Measurements from ENCODE around the gene CDR2L.
A peak's percentile ranks its signal among the peaks of the same experiment; 100 is the strongest.
"Not testable (repeated sequence)": the region's sequence is repeated elsewhere in the genome, so short reads cannot be mapped to it uniquely, and the experiment has no call there.

Gene CDR2L

GRCh38 chr17:75032720-75033280, 45.4 kb downstream of the CDR2L start:
- Mint-ChIP-seq H3K27me3 (no peaks in the 10 kb centered on the region), H3K36me3 (peaks cover 5% of the 10 kb centered on the region), H3K4me1 (peaks cover 36% of the 10 kb centered on the region), H3K4me3 (peak overlapping the region; percentile 74), H3K9me3 (peaks cover 3% of the 10 kb centered on the region), H3K27ac (peak overlapping the region; percentile 14)
- ATAC-seq: no peak

DNA sequence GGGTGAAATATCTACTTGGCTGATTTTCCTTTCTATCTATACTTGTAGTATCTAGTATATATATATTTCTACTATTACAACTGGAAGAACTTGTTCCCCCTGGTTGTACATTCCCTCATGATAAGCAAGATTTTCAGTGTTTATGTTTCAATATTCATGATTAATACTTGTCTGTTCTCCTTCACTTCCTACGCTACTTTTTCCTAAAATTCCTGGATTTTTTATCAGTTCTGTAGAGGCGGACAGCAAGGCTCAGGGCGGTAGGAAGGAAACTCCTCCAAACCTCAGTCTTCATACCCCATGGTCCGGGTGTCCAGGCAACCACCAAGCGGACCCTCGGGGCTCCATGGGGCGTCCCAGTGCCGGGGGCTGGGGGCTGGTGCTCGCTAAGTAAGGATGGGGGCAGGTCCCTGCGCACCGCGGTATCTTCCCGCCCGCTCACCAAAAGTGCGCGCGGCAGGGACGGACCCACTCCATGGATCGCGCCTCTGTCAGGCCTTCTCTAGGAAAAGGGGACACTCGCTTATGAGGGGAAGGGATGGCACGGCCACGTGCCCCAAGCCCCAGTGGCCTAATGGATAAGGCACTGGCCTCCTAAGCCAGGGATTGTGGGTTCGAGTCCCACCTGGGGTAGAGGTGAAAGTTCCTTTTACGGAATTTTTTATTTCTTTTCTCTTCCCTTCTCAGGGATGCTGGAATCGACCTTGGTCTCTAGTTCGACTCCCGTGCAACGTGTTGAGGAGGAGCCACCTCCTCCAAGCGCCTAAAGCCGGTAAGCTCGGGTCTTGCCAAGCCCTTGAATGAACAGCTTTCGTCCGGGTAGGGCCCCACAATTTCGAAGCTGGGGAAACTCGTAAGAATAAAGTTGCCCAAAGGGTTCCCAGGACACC, 46.2 kb downstream of the CDR2L start:
- Mint-ChIP-seq H3K36me3 (peaks cover 9% of the 10 kb centered on the region), H3K9me3 (peaks cover 3% of the 10 kb centered on the region), H3K27me3 (no peaks in the 10 kb centered on the region), H3K4me1 (peaks cover 36% of the 10 kb centered on the region), H3K27ac (peak overlapping the region; percentile 88), H3K4me3 (peak overlapping the region; percentile 88)
- ATAC-seq: peak; percentile 68

DNA sequence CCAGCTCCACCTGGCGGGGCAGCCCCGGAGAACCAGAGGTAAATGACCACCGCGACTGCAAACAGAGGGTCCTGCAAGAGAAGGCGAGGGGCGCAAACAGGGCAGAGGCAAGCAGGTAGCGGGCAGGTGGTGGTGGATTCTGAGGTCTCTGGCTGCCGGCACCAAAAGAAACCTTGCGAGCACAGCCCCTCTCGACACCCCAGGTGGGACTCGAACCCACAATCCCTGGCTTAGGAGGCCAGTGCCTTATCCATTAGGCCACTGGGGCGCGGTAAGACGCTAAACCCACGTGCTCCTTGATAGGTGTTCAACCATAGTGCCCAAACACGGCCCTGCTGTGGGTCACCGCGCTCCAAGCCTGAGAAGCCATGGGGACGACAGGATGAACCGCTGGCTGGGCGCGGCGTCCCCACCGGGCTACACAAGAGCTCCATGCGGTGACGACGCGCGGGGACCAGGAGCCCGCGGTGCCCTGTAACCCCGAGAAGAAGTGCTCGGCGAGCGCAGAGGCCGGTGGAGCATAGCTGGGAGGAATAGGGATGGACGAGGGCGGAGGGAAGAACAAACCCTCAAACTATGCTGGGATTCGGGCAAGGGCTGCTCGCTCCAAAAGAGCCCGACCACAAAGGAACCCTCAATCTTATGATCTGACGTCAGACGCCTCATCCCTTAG, 46.9 kb downstream of the CDR2L start:
- H3K27ac Mint-ChIP-seq: peak overlapping the region; percentile 88
- H3K4me1 Mint-ChIP-seq: peaks cover 36% of the 10 kb centered on the region
- no peaks in the 10 kb centered on the region for H3K27me3 Mint-ChIP-seq
- peaks cover 3% of the 10 kb centered on the region for H3K9me3 Mint-ChIP-seq
- ATAC-seq: peak; percentile 84
- peak overlapping the region; percentile 88 for H3K4me3 Mint-ChIP-seq
- H3K36me3 Mint-ChIP-seq: peaks cover 15% of the 10 kb centered on the region

- no peak for ATAC-seq
- Mint-ChIP-seq H3K27me3 (no peaks in the 10 kb centered on the region), H3K9me3 (no peaks in the 10 kb centered on the region), H3K4me1 (peaks cover 36% of the 10 kb centered on the region), H3K27ac (no peak overlapping the region), H3K36me3 (peaks cover 37% of the 10 kb centered on the region), H3K4me3 (no peak overlapping the region)
Observed at GRCh38 chr17:75036643-75037268, 49.3 kb downstream of the CDR2L start.

GRCh38 chr17:75039238-75039637, 51.8 kb downstream of the CDR2L start:
- no peak overlapping the region for H3K4me3 Mint-ChIP-seq
- no peaks in the 10 kb centered on the region for H3K27me3 Mint-ChIP-seq
- no peak overlapping the region for H3K27ac Mint-ChIP-seq
- ATAC-seq: no peak
- H3K9me3 Mint-ChIP-seq: no peaks in the 10 kb centered on the region
- peaks cover 41% of the 10 kb centered on the region for H3K36me3 Mint-ChIP-seq
- peaks cover 13% of the 10 kb centered on the region for H3K4me1 Mint-ChIP-seq

DNA sequence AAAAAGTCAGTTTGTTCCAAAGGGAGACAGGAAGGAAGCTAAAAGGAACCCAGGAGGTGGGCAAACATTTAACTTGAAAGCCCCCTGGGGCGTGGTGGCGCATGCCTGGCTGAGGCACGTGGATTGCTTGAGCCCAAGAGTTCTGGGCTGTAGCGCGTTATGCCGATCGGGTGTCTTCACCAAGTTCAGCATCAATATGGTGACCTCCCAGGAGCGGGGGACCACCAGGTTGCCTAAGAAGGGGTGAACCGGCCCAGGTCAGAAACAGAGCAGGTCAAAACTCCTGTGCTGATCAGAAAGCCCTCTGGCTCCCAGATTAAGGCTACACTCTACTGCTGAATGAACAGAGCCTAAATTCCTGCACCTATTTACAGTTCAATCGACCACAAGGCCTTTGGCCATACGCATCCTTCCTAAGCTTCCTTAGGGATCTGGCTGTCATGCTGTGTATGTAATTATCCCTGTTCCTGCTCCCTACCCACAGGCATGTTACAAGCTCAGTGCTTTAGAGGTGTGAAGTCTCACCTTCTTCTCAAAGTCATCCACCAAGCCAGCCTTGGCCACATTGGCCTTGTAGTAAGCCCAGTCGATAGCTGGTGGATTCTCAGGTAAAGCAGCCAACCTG, 54.3 kb downstream of the CDR2L start:
- Mint-ChIP-seq H3K4me1 (peaks cover 18% of the 10 kb centered on the region), H3K36me3 (peaks cover 40% of the 10 kb centered on the region), H3K4me3 (no peak overlapping the region), H3K27me3 (no peaks in the 10 kb centered on the region), H3K9me3 (no peaks in the 10 kb centered on the region), H3K27ac (no peak overlapping the region)
- no peak for ATAC-seq

DNA sequence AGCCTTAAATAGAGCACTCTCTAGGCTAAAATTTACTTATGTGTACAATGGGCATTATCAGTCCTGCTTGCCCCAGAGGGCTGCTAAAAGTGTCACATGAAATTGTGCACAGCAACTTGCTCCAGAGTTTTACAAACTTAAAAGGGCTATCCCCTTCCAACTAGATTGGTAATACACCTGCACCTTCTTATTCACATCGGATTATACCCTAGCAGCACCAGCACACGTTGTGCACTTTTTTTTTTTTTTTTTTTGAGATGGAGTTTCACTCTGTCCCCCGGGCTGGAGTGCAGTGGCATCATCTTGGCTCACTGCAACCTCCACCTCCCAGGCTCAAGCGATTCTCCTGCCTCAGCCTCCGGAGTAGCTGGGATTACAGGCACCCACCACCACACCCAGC, 56.4 kb downstream of the CDR2L start:
- not testable (repeated sequence) for H3K4me3 Mint-ChIP-seq, H3K27ac Mint-ChIP-seq, ATAC-seq, H3K9me3 Mint-ChIP-seq, H3K27me3 Mint-ChIP-seq
- Mint-ChIP-seq H3K4me1 (peaks cover 32% of the 10 kb centered on the region), H3K36me3 (peaks cover 30% of the 10 kb centered on the region)

DNA sequence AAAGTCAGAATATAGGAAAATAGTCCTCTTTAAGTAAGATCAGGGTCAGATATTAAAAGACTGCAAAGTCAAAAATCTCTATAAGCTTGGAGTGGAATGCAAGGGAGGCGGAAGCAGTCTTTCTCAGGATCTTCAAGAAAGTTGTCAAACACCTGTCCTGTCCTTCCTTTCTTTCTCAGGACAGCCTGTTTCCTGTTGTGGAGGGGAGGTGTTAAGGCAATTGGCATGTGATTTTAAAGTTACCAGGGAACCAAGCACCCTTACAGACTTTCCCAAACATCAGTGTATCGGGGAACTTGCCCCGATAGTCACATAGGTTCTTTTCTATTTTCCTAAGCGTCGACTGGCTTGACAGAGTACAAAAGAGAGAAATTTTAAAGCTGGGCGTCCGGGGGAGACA, 57.3 kb downstream of the CDR2L start:
- Mint-ChIP-seq H3K4me1 (peaks cover 32% of the 10 kb centered on the region), H3K4me3 (no peak overlapping the region), H3K9me3 (no peaks in the 10 kb centered on the region), H3K27me3 (no peaks in the 10 kb centered on the region), H3K27ac (no peak overlapping the region), H3K36me3 (peaks cover 23% of the 10 kb centered on the region)
- no peak for ATAC-seq

- not testable (repeated sequence) for H3K9me3 Mint-ChIP-seq, H3K27me3 Mint-ChIP-seq, ATAC-seq
- Mint-ChIP-seq H3K4me3 (peak overlapping the region; percentile 99), H3K4me1 (peaks cover 32% of the 10 kb centered on the region), H3K27ac (peak overlapping the region; percentile 95), H3K36me3 (peaks cover 11% of the 10 kb centered on the region)
Observed at GRCh38 chr17:75045946-75046406, 58.5 kb downstream of the CDR2L start.

- H3K4me1 Mint-ChIP-seq: peaks cover 32% of the 10 kb centered on the region
- H3K27me3 Mint-ChIP-seq: no peaks in the 10 kb centered on the region
- H3K9me3 Mint-ChIP-seq: no peaks in the 10 kb centered on the region
- peaks cover 8% of the 10 kb centered on the region for H3K36me3 Mint-ChIP-seq
- H3K27ac Mint-ChIP-seq: peak within 1 kb of the TSS; percentile 95
- H3K4me3 Mint-ChIP-seq: peak within 1 kb of the TSS; percentile 99
- peak; percentile 99 for ATAC-seq
Observed at GRCh38 chr17:75046407-75047289, 59.2 kb downstream of the CDR2L start, which contains the start of the genes ATP5PD and KCTD2. ATP5PD (minus strand) TSS chr17:75046969; CDS start chr17:75042650, 4,319 bp downstream. KCTD2 (plus strand) TSS chr17:75047225; CDS start chr17:75047251, 26 bp downstream.

DNA sequence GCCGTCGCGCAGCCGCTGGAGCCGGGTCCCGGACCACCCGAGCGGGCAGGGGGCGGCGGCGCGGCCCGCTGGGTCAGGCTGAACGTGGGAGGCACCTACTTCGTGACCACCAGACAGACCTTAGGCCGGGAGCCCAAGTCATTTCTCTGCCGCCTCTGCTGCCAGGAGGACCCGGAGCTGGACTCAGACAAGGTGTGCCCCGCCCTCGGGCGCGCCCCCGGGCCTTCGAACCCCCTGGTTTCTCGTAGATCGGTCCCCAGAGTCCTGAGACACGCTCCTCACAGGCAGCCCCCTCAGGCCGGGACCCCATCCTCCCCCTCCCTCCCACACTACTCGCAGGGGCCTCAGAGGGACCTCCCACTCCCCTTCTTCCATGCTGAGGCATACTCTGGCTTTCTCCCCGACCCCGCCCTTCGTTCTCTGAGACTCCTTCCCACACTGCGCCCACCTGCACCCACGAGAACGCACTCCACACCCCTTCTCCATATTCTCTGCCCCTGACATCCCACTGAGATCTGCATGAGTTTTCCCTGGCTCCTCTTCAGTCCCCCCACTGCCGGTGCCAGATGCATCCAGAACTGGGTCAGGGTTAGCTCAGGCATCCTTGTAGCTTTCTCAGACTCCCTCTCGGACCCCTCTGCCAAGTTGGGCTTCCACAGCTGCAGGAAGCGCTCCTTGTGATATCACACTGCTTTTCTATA, 60.1 kb downstream of the CDR2L start:
- Mint-ChIP-seq H3K4me1 (peaks cover 37% of the 10 kb centered on the region), H3K27me3 (no peaks in the 10 kb centered on the region), H3K4me3 (peak overlapping the region; percentile 96), H3K27ac (peak overlapping the region; percentile 92), H3K9me3 (no peaks in the 10 kb centered on the region), H3K36me3 (peaks cover 12% of the 10 kb centered on the region)
- ATAC-seq: no peak

- no peak for ATAC-seq
- H3K36me3 Mint-ChIP-seq: peaks cover 20% of the 10 kb centered on the region
- no peaks in the 10 kb centered on the region for H3K9me3 Mint-ChIP-seq
- H3K27ac Mint-ChIP-seq: peak overlapping the region; percentile 92
- peak overlapping the region; percentile 96 for H3K4me3 Mint-ChIP-seq
- H3K4me1 Mint-ChIP-seq: peaks cover 37% of the 10 kb centered on the region
- H3K27me3 Mint-ChIP-seq: no peaks in the 10 kb centered on the region
Observed at GRCh38 chr17:75048249-75048878, 60.9 kb downstream of the CDR2L start.

GRCh38 chr17:75049057-75049456, 61.6 kb downstream of the CDR2L start:
- Mint-ChIP-seq H3K36me3 (peaks cover 25% of the 10 kb centered on the region), H3K27me3 (no peaks in the 10 kb centered on the region), H3K4me3 (no peak overlapping the region), H3K9me3 (no peaks in the 10 kb centered on the region), H3K4me1 (peaks cover 37% of the 10 kb centered on the region), H3K27ac (no peak overlapping the region)
- ATAC-seq: no peak

Measured in stimulated activated memory B cell treated with anti-CD40 and anti-IgM and Interleukin-4, amounts not matched to agents 10 μg/mL and 1 μg/mL and 100 μg/mL, for 72 hours (primary cell).